ENCODE measurements around the gene TXNDC11.

The TXNDC11 gene

DNA sequence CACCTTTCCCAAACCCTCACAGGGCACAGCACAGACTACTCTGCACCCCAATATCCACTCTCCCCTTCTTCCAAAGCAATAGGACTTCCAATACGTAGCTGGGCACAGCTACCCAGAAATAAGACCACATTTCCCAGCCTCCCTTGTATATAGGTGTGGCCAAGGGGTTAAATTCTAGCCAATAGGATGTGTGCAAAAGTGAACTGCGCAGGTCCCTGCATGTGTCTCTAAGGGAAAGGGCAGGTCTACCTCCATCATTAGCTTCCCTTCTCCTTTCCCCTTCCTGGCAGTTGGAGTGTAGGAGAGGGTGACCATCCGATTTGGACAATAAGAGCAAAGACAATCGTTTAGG lies 99.9 kb downstream of the TXNDC11 start:
- Mint-ChIP-seq H3K36me3 (ENCODE audit: low read depth) (no peaks in the 10 kb centered on the region), H3K4me3 (no peak overlapping the region), H3K9me3 (no peaks in the 10 kb centered on the region), H3K4me1 (ENCODE audit: low read depth) (peaks cover 6% of the 10 kb centered on the region), H3K27me3 (ENCODE audit: low read depth) (peaks cover 14% of the 10 kb centered on the region), H3K27ac (no peak overlapping the region)
- DNase-seq (ENCODE audit: low spot score) = no peak

GRCh38 chr16:11640987-11641817 lies 101.5 kb downstream of the TXNDC11 start:
- Mint-ChIP-seq H3K27me3 (ENCODE audit: low read depth) (peaks cover 12% of the 10 kb centered on the region), H3K36me3 (ENCODE audit: low read depth) (no peaks in the 10 kb centered on the region), H3K4me3 (no peak overlapping the region), H3K4me1 (ENCODE audit: low read depth) (peaks cover 6% of the 10 kb centered on the region), H3K27ac (no peak overlapping the region), H3K9me3 (no peaks in the 10 kb centered on the region)
- no peak for DNase-seq (ENCODE audit: low spot score)

- DNase-seq (ENCODE audit: low spot score) = no peak
- H3K27ac Mint-ChIP-seq = no peak overlapping the region
- peaks cover 6% of the 10 kb centered on the region for H3K4me1 Mint-ChIP-seq (ENCODE audit: low read depth)
- peaks cover 18% of the 10 kb centered on the region for H3K27me3 Mint-ChIP-seq (ENCODE audit: low read depth)
- no peaks in the 10 kb centered on the region for H3K9me3 Mint-ChIP-seq
- H3K36me3 Mint-ChIP-seq (ENCODE audit: low read depth) = no peaks in the 10 kb centered on the region
- no peak overlapping the region for H3K4me3 Mint-ChIP-seq
These were observed 102.4 kb downstream of the TXNDC11 start for GRCh38 chr16:11639925-11640899.

- Mint-ChIP-seq H3K27ac (no peak overlapping the region), H3K27me3 (ENCODE audit: low read depth) (peaks cover 16% of the 10 kb centered on the region), H3K36me3 (ENCODE audit: low read depth) (no peaks in the 10 kb centered on the region), H3K4me3 (no peak overlapping the region), H3K4me1 (ENCODE audit: low read depth) (peaks cover 6% of the 10 kb centered on the region), H3K9me3 (no peaks in the 10 kb centered on the region)
- no peak for DNase-seq (ENCODE audit: low spot score)
These were observed 103.6 kb downstream of the TXNDC11 start for GRCh38 chr16:11639008-11639562.

DNA sequence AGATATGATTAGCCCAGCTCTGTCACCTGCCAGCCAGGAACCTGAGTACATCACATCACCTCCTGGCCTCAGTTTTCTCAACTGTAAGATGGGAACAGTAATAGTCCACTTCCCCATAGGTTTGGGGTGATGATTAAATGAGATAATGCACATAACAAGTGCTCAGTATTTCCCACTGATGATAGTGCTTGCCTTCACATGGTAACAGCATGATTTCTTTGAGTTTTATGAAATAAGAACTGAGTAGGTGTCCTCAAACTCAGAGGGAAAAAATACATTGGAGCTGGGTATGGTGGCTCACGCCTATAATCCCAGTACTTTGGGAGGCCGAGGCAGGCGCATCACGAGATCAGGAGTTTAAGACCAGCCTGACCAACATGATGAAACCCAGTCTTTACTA lies 104.5 kb downstream of the TXNDC11 start:
- H3K4me1 Mint-ChIP-seq (ENCODE audit: low read depth) = peaks cover 11% of the 10 kb centered on the region
- H3K36me3 Mint-ChIP-seq (ENCODE audit: low read depth) = no peaks in the 10 kb centered on the region
- H3K4me3 Mint-ChIP-seq = no peak overlapping the region
- H3K27me3 Mint-ChIP-seq (ENCODE audit: low read depth) = peaks cover 14% of the 10 kb centered on the region
- H3K27ac Mint-ChIP-seq = no peak overlapping the region
- no peak for DNase-seq (ENCODE audit: low spot score)
- H3K9me3 Mint-ChIP-seq = no peaks in the 10 kb centered on the region

DNA sequence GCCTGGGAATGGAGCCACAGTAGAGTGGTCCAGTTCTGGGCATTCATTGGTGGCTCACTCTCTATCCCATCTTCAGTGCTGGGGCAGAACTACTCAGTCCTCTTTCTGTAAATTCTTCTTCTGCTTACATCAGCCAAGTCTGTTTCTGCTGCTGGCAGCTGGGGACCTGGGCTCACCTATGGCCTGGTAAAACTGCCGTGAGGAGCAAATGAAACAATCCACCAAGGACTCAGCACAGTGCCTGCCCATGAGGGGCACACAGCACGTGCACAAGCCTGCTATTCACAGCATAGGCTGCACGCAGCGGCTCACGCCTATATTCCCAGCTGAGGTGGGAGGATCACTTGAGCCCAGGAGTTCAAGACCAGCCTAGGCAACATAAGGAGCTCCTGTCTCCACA lies 105.3 kb downstream of the TXNDC11 start:
- no peaks in the 10 kb centered on the region for H3K36me3 Mint-ChIP-seq (ENCODE audit: low read depth)
- no peak overlapping the region for H3K4me3 Mint-ChIP-seq
- H3K4me1 Mint-ChIP-seq (ENCODE audit: low read depth) = peaks cover 11% of the 10 kb centered on the region
- H3K27me3 Mint-ChIP-seq (ENCODE audit: low read depth) = peaks cover 11% of the 10 kb centered on the region
- no peak for DNase-seq (ENCODE audit: low spot score)
- H3K27ac Mint-ChIP-seq = no peak overlapping the region
- no peaks in the 10 kb centered on the region for H3K9me3 Mint-ChIP-seq

DNA sequence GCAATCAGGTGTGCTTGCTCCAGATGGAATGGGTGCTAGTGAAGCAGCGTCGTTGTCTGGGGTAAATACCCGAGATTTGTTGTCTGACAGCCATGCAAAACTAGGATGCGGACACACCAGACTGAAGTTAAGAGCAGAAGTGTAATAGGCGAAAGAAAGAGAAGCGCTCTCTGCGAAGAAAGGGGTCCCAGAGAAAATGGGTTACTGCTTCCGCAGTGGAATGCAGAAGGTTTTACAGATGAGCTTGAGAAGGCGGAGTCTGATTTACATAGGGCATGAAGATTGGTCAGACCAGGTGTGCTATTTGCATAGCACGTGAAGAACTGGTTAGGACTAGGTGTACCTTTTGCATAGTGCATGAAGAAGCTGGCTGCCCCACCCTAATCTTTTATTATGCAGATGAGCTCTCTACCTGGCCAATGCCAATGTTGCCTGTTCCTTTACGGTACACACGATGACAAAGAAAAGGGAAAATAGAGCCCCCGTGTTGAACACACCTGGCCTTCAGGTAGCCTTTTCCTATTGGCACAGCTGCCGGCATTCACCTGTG lies 106.4 kb downstream of the TXNDC11 start:
- Mint-ChIP-seq H3K36me3 (ENCODE audit: low read depth) (no peaks in the 10 kb centered on the region), H3K9me3 (no peaks in the 10 kb centered on the region), H3K27ac (no peak overlapping the region), H3K27me3 (ENCODE audit: low read depth) (peaks cover 11% of the 10 kb centered on the region), H3K4me3 (no peak overlapping the region), H3K4me1 (ENCODE audit: low read depth) (peaks cover 8% of the 10 kb centered on the region)
- no peak for DNase-seq (ENCODE audit: low spot score)

DNA sequence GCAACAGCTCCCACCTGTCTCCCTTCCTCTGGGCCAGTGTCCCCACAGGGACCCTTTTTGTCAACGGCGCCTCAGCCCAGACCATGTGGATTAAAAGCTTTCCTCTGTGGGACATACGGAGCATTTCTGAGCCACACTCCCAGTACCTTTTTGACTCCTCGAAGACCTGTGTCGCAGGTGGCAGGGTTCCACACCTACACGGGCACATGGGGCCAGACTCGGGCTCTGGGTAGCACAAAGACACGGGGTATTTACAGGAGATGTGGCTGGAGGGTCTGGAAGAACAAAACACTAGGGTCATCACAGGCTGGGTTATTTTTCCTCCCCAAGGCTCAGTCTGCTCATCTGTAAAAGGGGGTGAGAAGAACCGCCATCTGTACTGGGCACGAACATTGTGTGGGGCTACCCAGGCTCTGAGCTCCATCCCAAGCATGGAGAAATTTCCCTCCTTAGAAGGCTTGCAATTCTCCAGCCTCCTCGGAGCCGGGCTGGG lies 106.9 kb downstream of the TXNDC11 start:
- H3K4me3 Mint-ChIP-seq = no peak overlapping the region
- no peak overlapping the region for H3K27ac Mint-ChIP-seq
- H3K36me3 Mint-ChIP-seq (ENCODE audit: low read depth) = no peaks in the 10 kb centered on the region
- H3K9me3 Mint-ChIP-seq = no peaks in the 10 kb centered on the region
- peaks cover 11% of the 10 kb centered on the region for H3K27me3 Mint-ChIP-seq (ENCODE audit: low read depth)
- DNase-seq (ENCODE audit: low spot score) = no peak
- peaks cover 5% of the 10 kb centered on the region for H3K4me1 Mint-ChIP-seq (ENCODE audit: low read depth)

DNA sequence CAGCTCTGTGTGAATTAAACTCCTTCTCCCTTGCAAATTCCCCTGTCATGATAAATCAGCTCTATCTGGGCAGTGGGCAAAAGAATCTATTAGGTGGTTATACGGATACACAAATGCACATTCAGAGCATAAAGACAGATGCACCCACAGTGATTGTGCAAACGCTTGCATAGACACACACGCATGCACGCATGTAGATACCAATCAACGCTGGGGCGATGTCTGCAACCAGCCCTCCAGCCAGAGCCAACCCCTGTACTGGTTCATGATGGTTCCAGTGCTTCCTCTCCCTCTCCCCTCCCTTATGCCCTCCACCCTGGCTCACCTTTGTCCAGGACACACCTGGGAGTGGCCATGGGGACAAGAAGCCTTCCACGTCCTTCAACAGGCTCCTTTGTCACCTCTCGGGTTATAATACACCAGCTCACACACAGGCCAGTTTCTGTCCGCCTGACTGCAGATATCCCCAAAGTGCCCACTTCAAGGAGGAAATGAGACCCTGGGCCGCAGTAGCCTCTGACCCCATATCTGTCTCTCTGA lies 107.5 kb downstream of the TXNDC11 start:
- Mint-ChIP-seq H3K4me1 (ENCODE audit: low read depth) (peaks cover 7% of the 10 kb centered on the region), H3K4me3 (no peak overlapping the region), H3K9me3 (no peaks in the 10 kb centered on the region), H3K27ac (no peak overlapping the region), H3K36me3 (ENCODE audit: low read depth) (no peaks in the 10 kb centered on the region), H3K27me3 (ENCODE audit: low read depth) (peaks cover 11% of the 10 kb centered on the region)
- DNase-seq (ENCODE audit: low spot score) = no peak

DNA sequence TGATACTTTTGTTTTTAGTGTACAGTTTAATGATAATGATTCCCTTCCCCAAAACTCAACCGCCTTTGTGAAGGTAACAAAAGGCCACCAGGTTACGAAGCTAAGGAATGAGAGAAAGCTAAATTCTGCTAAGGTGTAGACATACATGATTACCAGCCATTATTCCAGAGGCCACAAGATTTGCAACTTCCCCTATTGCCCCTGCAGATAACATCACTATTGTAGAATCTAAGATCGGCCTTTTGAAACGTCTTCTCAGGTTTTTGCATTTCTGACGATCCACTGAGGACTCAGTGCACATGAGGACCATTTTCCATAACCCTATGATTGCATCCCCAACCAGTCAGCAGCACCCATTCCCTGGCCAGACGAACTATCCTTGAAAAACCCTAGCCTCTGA lies 108.3 kb downstream of the TXNDC11 start:
- no peaks in the 10 kb centered on the region for H3K36me3 Mint-ChIP-seq (ENCODE audit: low read depth)
- no peak for DNase-seq (ENCODE audit: low spot score)
- peaks cover 10% of the 10 kb centered on the region for H3K4me1 Mint-ChIP-seq (ENCODE audit: low read depth)
- H3K27me3 Mint-ChIP-seq (ENCODE audit: low read depth) = peaks cover 11% of the 10 kb centered on the region
- H3K9me3 Mint-ChIP-seq = no peaks in the 10 kb centered on the region
- no peak overlapping the region for H3K4me3 Mint-ChIP-seq
- no peak overlapping the region for H3K27ac Mint-ChIP-seq

DNA sequence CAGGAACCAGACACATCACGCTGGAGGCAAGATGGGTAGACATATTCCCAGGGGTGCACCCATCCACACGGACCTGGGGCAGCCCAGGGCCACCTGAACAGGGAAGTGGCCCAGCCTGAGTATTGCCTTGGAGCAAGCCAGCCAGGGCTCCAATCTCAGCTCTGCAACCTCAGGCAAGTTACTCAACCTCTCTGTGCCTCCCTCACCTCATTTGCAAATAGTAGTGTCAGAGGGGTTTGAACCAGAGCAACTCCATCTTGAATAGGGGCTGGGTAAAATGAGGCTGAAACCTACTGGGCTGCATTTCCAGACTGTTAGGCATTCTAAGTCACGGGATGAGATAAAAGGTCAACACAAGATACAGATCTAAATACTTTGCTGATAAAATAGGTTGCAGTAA lies 109.5 kb downstream of the TXNDC11 start:
- DNase-seq (ENCODE audit: low spot score) = no peak

DNA sequence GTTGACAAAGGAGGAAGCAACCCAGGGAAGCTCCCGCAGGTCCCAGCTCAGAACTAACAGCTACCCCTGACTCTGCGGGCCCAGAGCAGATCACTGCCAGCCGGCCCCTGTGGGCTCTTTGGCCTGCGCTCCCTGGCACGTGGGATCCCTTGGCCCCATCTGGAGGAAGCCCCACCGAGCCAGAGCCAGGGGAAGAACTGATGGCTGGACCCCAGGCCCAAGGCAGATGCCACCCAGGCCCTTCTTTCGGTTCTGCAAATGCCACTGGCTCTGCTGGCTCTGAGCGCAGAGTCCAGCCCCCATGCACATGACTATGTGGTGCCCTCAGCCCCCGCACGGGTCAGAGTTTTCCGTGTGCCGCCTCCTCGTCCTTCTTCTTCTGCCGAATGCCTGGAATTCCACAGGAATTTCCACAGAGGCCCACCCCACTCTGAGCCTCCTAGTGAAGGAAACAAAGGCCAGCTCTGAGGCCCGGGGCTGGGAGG lies 110.2 kb downstream of the TXNDC11 start:
- no peak overlapping the region for H3K27ac Mint-ChIP-seq
- H3K9me3 Mint-ChIP-seq = no peaks in the 10 kb centered on the region
- peaks cover 7% of the 10 kb centered on the region for H3K27me3 Mint-ChIP-seq (ENCODE audit: low read depth)
- H3K36me3 Mint-ChIP-seq (ENCODE audit: low read depth) = no peaks in the 10 kb centered on the region
- H3K4me1 Mint-ChIP-seq (ENCODE audit: low read depth) = peaks cover 19% of the 10 kb centered on the region
- no peak overlapping the region for H3K4me3 Mint-ChIP-seq
- no peak for DNase-seq (ENCODE audit: low spot score)

More for the DNA sequence above, 109.5 kb downstream of the TXNDC11 start:
- Mint-ChIP-seq H3K27me3 (ENCODE audit: low read depth) (peaks cover 7% of the 10 kb centered on the region), H3K36me3 (ENCODE audit: low read depth) (no peaks in the 10 kb centered on the region), H3K4me1 (ENCODE audit: low read depth) (peaks cover 17% of the 10 kb centered on the region), H3K4me3 (no peak overlapping the region), H3K27ac (no peak overlapping the region), H3K9me3 (no peaks in the 10 kb centered on the region)

DNA sequence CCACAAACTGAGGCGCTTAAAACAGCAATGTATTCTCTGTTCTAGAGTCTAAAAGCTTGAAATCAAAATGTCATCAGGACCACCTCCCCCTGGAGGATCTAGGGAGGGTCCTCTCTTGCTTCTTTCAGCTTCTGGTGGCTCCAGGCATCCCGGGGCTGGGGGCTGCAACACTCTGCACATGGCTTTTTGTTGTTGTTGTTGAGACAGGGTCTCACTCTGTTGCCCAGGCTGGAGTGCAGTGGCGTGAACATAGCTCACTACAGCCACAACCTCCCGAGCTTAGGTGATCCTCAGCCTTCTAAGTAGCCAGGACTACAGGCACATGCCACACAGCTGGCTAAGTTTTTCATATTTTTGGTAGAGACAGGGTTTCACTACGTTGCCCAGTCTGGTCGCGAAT lies 111.4 kb downstream of the TXNDC11 start:
- peaks cover 21% of the 10 kb centered on the region for H3K4me1 Mint-ChIP-seq (ENCODE audit: low read depth)
- H3K9me3 Mint-ChIP-seq = no peaks in the 10 kb centered on the region
- no peak overlapping the region for H3K27ac Mint-ChIP-seq

More for the DNA sequence above, 111.4 kb downstream of the TXNDC11 start:
- Mint-ChIP-seq H3K4me3 (no peak overlapping the region), H3K36me3 (ENCODE audit: low read depth) (no peaks in the 10 kb centered on the region), H3K27me3 (ENCODE audit: low read depth) (peaks cover 7% of the 10 kb centered on the region)
- no peak for DNase-seq (ENCODE audit: low spot score)
